Right renal pelvis (tissue), 4 donors: Measurements from ENCODE around the gene TEX55. TPM values are rescaled to one million over a fixed set of nuclear protein-coding genes. Genes with fewer than 3 reads are reported as not detected.
A peak's percentile ranks its signal among the peaks of the same experiment; 100 is the strongest.
"Not testable (repeated sequence)": the region's sequence is repeated elsewhere in the genome, so short reads cannot be mapped to it uniquely, and the experiment has no call there.

Source experiments
- DNase-seq, 4 donors: peaks; one replicate each; pipeline ENCODE4 v3.0.0-alpha.2; 2013; ENCODE audit warnings: low read depth in 4 of 4, low spot score in 3 of 4, missing footprints in 1 of 4
- polyA plus RNA-seq, 4 donors: library from polyadenylated mRNA; unstranded; fragments of 120-200 nt; gene quantifications; one replicate each; pipeline ENCODE4 v1.2.1, GENCODE V29; 2013; ENCODE audit not compliant: insufficient read length in 4 of 4

Gene TEX55
- polyA plus RNA-seq, 4 donors, result not detected

DNA sequence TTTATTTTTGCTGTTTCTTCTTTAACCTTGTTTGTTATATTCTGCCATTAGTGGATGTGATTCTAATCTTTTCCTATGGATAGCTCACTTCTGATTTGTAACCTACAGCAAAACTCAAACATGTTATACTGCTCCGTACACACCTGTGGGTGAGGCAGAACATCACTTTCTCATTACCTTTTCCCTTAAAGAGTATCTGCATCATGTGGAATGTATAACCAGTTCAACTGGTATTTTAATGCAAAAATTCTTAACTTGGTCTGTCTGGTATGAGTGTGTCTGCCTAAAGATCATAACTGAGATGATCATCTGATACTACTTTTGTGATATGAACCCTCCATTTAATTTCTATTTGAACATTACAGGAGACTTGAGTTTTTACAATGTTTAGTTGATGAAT lies 14.4 kb downstream of the TEX55 start:
- no peak for DNase-seq

DNA sequence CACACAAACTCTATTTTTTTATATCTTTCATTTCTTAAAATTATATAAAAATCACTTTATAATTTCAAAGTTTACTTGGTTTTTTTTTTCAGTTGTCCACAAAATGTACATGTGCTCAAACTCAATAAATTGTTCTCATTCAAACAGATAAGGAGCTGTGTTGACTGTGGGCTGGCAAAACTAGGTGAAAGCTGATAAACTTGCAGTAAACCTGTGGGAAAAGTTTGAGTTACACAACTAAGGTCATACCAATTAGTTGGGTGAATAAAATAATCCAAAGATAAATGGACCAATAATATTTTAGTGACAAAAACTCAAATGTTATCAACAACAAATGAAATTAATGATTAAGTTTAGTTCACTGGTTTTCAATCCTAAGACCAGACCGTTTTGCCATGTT lies 14.8 kb downstream of the TEX55 start:
- DNase-seq, result no peak

DNA sequence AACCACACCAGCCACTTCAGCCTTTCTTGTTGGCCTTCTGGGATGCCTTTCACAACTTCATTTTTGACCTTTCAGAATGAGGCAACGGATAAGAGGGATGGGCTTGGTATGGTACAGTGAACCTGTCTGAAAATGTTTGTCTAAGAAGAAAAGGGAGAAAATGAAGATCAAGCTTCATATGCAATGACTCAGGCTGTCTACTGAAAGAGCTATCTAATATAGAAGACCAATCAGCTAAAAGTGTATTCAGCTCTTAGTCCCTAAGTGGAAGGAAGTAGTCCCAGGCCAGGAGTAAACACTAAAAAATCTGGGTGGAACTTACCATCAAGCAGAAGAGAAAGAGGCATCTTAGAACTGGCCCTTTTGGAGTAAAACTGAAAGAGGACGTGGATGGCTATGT lies 15.3 kb downstream of the TEX55 start:
- no peak for DNase-seq

DNA sequence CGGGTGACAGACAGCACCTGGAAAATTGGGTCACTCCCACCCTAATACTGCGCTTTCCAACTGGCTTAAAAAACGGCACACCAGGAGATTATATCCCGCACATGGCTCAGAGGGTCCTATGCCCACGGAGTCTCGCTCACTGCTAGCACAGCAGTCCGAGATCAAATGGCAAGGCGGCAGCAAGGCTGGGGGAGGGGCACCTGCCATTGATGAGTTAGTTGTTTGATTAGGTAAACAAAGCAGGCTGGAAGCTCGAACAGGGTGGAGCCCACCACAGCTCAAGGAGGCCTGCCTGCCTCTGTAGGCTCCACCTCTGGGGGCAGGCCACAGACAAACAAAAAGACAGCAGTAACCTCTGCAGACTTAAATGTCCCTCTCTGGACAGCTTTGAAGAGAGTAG lies 18.8 kb downstream of the TEX55 start:
- not testable (repeated sequence) for DNase-seq

DNA sequence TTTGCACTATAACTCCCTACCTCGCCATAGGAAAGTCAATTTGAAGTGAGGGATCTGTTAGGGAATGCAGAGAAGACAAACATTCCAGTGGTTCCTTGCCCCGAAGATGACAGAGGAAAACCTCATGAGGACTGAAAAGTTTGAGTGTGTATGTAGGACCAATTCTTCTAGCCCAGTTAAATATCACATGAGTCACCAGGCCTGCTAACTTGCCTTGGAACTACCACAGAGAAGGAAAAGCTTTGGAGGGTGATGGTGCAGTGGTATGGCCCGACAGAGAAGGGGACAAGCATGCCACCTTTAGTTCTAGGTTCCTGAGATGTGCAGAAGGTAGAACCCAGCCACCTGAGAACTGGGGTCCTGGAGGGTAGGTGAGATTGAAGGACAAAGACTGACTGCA lies 24.9 kb downstream of the TEX55 start:
- DNase-seq, result no peak

DNA sequence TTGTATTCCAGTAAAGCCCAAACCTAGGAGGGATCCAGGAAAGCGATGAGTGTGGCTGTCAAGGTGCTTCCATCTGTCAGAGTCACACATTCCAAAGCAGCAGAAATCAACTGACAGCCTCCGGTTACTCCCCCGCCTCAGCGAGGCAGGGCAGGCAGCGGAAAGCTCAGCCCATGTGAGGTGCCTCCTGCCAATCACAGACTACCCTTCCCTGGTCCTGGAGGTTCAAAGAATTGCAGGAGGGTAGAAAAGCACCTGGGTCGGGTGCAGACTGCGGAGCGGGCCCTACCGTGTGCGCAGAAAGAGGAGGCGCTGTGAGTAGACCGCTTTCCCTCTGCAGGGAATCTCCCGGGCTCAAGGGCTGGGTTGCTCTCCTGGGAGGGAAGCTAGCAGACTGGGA lies 27.4 kb downstream of the TEX55 start, which contains the start of gene UPK1B:
TSS of gene UPK1B (plus strand) at position 274 of the 400 bp plus-strand sequence. CDS start 13,144 bp downstream, outside the sequence.
- DNase-seq, result peak in 1 of 4 donors; percentile 29

DNA sequence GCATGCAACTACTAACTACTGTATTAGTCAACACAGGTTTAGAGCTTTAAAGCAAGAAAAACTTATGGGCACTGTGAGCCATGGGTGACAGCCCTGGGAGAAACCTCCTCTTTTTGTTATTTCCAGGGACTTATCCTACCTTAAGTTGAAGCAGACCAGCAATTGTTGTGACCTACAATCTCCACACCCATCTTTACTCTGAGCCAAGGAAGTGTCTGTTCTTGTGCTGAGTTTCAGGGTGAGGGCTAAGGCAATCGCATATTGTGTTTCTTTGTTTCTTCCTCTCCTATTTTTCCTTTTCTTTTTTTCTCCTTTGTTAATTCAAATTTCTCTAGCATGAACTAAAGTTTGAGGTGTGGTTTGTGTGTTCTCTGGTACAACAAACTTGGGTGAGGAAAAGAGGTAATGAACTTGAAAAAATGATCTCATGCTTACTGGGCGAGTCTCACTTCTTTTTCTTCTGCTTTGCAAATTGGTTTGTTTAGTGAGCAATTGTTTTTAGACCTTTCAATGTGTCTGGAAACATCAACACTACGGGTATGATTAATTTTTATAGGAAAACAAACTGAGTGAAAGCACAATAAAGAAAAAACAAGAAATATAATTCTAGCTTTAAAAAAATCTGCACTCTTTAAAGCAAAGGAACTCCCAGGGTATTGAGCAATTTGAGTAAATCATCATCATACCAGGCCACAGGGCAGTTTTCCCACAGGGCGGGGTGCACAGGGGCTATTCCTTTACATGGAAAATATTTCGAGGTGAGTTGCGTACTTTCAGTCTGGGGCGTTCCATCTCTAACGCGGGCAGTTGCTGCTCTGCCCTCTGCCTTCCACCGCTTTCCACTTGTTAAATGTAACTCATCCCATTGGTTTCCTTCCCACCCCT lies 30.1 kb downstream of the TEX55 start:
- no peak for DNase-seq

DNA sequence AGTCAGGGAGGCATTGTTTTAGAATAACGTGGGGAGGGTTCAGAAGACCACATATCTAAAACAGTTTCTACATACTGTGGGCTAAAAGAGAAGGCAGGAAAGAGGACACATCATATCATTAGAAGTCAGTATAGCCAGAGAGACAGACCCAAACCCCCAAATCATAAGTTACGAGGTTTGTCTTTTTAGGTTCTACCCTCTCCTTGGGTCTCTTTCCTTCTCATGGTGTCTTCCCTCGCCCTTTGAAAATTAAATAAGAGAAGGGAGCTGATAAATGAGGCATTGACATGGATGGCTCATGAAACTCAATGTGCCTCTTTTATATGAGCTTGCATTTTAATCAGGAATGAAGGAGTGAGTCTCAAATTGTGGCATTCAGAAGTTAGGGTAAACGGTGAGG lies 30.8 kb downstream of the TEX55 start:
- DNase-seq, result no peak

DNA sequence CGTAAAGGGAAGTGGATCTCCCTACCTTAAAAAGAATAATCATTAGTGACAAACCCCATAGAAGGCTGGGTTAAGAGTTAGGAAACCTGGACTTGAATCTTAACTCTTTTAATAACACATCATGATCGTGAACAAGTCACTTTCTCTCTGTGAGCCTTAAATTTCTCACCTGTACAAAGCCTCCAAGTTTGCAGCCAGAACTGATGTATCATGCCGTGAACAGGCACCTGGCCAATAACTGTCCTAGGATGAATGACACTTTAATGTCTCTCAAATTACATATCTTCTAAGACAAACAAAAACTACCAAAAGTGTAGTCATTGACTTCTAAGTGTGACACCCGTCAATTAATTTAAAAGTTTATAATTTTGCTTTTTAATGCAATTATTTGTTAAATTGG lies 31.4 kb downstream of the TEX55 start:
- no peak for DNase-seq

DNA sequence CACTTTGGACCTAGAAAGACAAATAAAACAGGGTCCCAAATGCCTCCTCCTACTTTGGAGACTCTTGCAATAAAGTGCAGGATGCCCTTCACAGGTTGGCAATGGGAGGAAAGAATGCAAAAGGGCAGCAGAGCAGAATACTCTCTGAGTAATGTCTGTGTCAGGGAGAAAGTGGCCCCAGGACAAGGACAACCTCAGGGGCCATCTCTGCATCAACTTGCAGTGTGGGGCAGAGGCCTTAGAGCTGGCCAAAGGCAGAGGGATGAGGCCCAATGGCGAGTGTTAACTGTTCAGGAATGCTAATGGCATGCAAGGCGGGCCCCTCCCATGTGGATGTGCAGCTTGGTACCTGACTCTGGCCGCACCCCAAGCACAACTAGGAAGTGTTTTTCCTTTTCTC lies 35.8 kb downstream of the TEX55 start:
- DNase-seq, result no peak

DNA sequence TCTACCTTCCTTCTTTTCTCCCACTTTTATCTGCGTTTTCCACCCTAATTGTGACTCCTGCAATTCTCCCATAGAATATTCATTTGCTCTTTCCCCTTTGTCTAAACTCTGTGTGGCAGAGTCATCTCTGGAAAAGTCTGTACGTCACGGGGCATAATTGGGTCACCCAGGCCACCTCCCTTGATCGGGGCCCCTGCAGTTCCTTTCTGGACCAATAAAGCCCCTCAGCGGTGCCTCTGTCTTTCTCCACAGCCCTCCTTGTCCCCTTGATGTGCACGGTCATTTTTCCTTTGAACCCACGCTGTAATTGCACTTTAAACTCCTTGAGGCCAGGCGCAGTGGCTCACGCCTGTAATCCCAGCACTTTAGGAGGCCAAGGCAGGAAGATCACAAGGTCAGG lies 38.1 kb downstream of the TEX55 start:
- no peak for DNase-seq

DNA sequence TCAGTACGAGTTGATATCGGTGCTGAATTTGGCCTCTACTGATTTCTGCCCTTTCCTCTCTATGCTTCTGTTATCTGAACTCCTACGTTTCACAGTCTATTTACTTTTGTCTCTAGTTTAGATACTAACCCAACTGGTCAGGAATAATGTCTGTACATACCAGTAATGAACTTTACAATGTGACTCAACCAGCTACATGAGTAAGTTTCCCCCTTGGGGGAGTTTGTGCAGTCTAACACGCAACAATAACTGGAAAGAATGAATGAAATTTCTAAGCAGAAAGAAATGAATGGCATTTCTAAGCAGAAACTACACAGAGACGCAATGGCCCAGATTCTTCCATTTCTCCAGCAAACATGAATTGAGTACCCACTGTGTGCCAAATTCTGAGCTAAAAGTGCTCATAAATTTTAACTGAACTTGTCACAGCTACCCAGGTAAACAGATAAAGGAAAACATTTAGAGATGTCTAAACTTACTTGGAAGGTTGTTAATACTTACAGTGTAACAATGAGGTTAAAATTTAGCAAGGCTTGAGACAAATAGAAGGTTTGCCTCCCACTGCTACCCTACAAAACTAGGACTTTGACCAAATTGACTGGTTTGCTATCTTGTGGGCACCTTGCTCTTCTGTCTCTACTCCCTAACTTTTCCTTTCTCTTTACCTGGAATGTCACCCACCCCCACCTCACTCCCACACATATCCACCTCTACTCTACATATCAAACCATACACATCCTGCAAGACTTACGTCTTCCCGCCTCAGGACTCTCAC lies 39.0 kb downstream of the TEX55 start:
- no peak for DNase-seq

DNA sequence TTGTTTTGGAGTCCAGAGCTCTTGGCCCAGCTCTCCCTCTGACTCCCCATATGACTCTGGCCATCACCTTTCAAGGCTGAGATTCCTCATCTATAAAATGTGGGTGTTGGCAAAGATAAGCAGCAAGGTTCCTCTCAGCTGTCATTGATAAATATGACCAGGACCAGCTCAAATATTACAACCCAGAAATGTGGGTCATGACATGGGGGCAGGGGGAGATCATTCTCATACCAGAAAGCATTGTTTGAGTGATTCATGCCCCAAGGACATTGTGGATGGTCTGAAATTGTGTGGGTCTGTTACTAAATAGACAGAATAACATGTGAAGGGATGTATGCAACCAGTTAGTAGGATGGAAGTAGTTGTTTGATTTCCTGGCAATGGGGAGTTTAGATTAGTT lies 41.3 kb downstream of the TEX55 start:
- DNase-seq, result no peak

DNA sequence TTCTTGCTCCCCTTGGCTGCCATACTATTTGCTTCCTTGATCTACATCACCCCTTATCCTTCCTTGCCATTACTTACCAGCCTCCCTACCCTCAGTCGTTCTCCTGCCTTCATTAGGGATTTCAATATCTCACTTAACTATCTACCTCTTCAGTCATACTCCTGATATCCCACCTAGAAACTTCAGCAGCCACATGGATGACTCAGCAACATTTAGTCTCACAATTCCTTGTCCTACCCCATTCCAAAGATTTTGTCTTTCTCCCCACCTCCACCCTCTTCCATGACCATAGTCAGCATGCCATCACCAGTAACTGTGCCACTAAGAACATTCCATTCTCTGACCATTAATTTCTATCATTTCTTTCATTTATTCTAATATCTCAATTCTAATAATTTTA lies 45.8 kb downstream of the TEX55 start:
- no peak for DNase-seq

DNA sequence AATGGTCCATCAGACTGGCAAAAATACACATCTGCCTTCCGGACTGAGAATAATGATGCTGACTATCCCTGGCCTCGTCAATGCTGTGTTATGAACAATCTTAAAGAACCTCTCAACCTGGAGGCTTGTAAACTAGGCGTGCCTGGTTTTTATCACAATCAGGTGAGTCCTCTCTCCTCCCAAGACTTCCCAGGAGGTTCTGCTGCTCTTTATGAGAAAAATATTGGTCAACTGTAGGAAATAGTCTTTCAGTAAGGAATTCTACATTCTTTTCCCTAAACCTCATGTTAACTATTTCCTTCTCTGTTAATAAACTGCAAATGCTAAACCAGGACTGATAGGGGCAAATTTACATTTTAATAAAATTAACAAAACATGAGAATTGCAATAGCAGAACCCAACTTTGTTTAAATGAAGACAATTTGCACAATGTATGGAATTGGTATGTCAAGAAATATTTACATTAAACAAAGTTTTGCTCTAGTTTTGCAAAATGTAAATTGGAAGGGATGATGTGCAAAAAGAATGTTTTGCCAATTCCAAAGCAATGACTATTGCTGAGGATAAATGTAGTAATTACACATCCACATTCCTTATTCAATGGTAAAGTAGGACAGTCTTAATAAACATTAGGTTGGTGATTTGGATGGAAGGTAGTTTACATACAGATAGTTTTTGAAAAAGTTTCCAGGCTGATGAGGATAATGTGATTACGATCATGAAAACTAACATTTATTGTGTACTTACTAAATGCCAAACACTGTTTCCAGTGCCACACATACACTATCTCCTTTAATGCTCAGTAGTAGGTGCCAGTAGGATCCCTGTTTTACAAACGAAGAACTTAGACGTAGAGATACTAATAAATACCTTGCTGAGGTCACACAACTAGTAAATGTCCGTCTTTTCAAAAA lies 48.5 kb downstream of the TEX55 start:
- no peak for DNase-seq

DNA sequence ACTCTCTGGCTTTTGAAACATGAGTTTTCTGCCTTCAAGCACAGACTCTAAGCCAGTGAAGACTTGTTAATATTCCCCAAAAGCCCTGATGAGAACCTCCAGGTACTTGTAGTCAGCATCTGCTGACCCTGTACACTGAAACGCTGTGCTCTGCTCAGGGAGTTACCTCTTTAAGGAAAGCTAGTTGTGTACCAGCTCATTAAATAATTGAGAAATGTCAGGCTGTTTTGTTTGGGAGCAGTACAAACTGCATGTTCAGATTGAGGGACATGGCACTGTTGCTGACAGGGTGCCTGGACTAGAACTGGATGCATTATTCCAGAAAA lies 49.1 kb downstream of the TEX55 start:
- no peak for DNase-seq

DNA sequence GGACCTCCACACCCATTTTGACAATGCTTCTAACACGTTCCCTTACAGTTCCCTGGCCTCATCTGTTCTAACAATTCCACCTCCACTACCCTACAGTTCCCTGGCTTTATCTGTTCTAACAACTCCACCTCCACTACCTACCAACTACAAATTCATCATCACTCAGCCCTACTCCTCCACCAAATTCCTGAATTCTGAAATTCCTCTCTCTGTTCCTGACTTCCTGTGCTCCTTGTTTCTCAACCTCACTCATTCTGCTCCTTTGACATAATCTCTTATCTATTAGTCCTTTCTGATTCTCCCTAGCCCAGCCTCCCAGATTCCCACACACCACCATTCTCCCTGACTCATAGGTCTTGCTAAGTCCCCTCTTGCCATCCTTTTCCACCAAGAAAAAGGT lies 49.9 kb downstream of the TEX55 start:
- no peak for DNase-seq
